HEK293 (cell line): ENCODE data around the gene SSX4B.

ENCODE experiments used
- CTCF ChIP-seq: fragments of 450-650 bp; formaldehyde crosslinking; IDR thresholded peaks from 2 replicates; pipeline ENCODE4 v1.5.1; 2016; ENCODE audit warnings: missing biosample characterization, missing genetic modification characterization
- PBX3 ChIP-seq: sonication (generic); formaldehyde crosslinking; IDR thresholded peaks from 2 replicates; pipeline ENCODE4 v1.8.1; 2022; ENCODE audit warnings: mild to moderate bottlenecking, moderate library complexity, missing genetic modification reagents
- WT1 ChIP-seq: fragments of 450-650 bp; formaldehyde crosslinking; IDR thresholded peaks from 2 replicates; pipeline ENCODE4 v1.5.1; 2016; ENCODE audit warnings: missing biosample characterization, missing genetic modification characterization
- YY1 ChIP-seq: fragments of 450-650 bp; formaldehyde crosslinking; IDR thresholded peaks from 2 replicates; pipeline ENCODE4 v1.5.1; 2018; ENCODE audit warnings: missing biosample characterization, missing genetic modification characterization
- ZNF398 ChIP-seq: fragments of 450-650 bp; formaldehyde crosslinking; IDR thresholded peaks from 2 replicates; pipeline ENCODE4 v1.5.1; 2017; ENCODE audit warnings: missing biosample characterization, missing genetic modification characterization
- ZNF621 ChIP-seq: fragments of 450-650 bp; formaldehyde crosslinking; IDR thresholded peaks from 2 replicates; pipeline ENCODE4 v1.5.1; 2017; ENCODE audit warnings: missing biosample characterization, missing genetic modification characterization
- ZNF704 ChIP-seq: fragments of 450-650 bp; formaldehyde crosslinking; IDR thresholded peaks from 2 replicates; pipeline ENCODE4 v1.5.1; 2016; ENCODE audit warnings: missing biosample characterization, missing genetic modification characterization

DNA sequence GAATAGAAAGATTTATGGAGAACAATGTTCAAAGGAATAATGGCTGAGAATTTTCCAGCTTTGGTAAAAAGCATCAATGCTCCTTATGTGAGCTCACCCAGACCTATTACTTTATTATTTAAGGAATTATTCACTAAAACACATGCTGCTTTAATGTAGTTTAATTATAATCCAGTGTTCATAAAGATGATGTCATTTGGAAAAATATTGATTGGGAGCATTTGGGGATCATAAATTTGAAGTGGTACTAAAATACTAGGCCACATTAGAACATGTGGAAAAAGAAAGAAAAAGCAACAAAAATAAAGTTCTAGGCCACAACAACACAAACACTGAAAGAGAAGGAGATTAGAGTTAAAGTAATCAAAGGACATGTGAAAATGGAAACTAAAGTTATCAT, 38.3 kb upstream of the SSX4B start:
- TF ChIP-seq CTCF (tag by site-specific recombination) (no peak), WT1 (tag by site-specific recombination) (no peak), YY1 (tag by site-specific recombination) (no peak), PBX3 (CRISPR knock-in tag) (no peak), ZNF621 (tag by site-specific recombination) (no peak), ZNF398 (tag by site-specific recombination) (no peak), ZNF704 (tag by site-specific recombination) (no peak)
